NB4 (cell line): ENCODE results near the gene PCSK7.

Experiments
- MYC ChIP-seq: IDR thresholded peaks from 2 replicates; pipeline ENCODE4 v1.6.1; 2011; ENCODE audit warnings: low read depth, low read length
- POLR2A ChIP-seq: IDR thresholded peaks from 2 replicates; pipeline ENCODE4 v1.6.1; 2011; ENCODE audit warnings: mild to moderate bottlenecking; ENCODE audit not compliant: insufficient read length; ENCODE audit errors: extremely low read depth
- TF ChIP-seq, protein P1 (sequence below): IDR thresholded peaks from one replicate; pipeline ENCODE4 v1.5.1; 2012; ENCODE audit warnings: low read depth, low read length
- TF ChIP-seq, protein P2 (sequence below): IDR thresholded peaks from 2 replicates; pipeline ENCODE4 v1.6.1; 2011; ENCODE audit warnings: low read depth, low read length

DNA sequence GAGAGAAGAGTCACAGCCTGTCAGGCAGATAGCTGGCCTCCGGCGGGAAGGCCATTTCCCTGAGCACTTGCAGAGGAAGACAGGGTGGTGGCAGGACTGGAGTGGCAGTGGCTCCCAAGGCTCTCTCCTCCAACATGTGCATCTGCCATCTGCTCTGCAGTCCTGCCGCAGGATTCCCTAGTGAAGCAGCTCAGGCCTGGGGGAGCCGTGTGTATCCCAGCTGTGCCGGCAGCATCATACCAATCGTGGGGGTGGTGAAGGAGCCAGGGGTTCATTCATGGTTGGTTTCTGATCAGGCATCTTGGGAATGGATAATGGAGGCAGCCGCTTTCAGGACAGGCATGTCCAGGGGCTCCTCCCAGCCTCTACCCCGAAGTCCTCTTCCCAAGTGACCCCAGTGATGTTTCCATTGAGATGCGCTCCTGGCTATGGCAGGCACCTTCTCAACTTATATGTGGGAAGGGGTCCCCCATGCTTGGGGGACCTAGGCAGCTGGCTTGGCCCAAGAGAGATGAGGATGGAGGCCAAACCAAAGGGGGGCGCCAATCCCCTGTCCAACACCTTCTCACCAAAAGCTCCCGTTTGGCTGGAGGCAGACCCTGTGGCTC, 26.6 kb downstream of the PCSK7 start:
- TF ChIP-seq, protein P1, sequence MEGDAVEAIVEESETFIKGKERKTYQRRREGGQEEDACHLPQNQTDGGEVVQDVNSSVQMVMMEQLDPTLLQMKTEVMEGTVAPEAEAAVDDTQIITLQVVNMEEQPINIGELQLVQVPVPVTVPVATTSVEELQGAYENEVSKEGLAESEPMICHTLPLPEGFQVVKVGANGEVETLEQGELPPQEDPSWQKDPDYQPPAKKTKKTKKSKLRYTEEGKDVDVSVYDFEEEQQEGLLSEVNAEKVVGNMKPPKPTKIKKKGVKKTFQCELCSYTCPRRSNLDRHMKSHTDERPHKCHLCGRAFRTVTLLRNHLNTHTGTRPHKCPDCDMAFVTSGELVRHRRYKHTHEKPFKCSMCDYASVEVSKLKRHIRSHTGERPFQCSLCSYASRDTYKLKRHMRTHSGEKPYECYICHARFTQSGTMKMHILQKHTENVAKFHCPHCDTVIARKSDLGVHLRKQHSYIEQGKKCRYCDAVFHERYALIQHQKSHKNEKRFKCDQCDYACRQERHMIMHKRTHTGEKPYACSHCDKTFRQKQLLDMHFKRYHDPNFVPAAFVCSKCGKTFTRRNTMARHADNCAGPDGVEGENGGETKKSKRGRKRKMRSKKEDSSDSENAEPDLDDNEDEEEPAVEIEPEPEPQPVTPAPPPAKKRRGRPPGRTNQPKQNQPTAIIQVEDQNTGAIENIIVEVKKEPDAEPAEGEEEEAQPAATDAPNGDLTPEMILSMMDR, result no peak
- TF ChIP-seq, protein P2, sequence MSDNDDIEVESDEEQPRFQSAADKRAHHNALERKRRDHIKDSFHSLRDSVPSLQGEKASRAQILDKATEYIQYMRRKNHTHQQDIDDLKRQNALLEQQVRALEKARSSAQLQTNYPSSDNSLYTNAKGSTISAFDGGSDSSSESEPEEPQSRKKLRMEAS, result no peak
- TF ChIP-seq POLR2A, result no peak
- TF ChIP-seq MYC, result no peak
